HepG2 (cell line): ENCODE results near the gene ZNF865. TPM values are rescaled to one million over a fixed set of nuclear protein-coding genes. Genes with fewer than 3 reads are reported as not detected.

Source experiments
- ATF2 ChIP-seq: sonication (generic); formaldehyde crosslinking; IDR thresholded peaks from 2 replicates; pipeline ENCODE4 v1.4.0; 2020; ENCODE audit warnings: missing genetic modification reagents
- MAZ ChIP-seq, 2 experiments: sonication (generic) in 1 of 2; formaldehyde crosslinking in 1 of 2; IDR thresholded peaks; 2 replicates each; pipeline versions ENCODE4 v1.5.0 to v1.6.1; 2012 to 2020; ENCODE audit warnings: low read depth in 2 of 2, mild to moderate bottlenecking in 2 of 2, borderline replicate concordance in 1 of 2, improper control_type of control experiment in 1 of 2, low read length in 1 of 2, missing genetic modification reagents in 1 of 2, moderate library complexity in 1 of 2
- PHF20 ChIP-seq: sonication (generic); formaldehyde crosslinking; IDR thresholded peaks from 2 replicates; pipeline ENCODE4 v1.5.0; 2020; ENCODE audit warnings: mild to moderate bottlenecking, missing genetic modification reagents
- PPARG ChIP-seq: conservative IDR thresholded peaks from 2 replicates; pipeline ENCODE4 v1.6.1; 2016; ENCODE audit warnings: missing biosample characterization, missing genetic modification reagents
- RFXAP ChIP-seq: sonication (generic); formaldehyde crosslinking; IDR thresholded peaks from 2 replicates; pipeline ENCODE4 v1.4.0; 2020; ENCODE audit warnings: missing genetic modification reagents, borderline replicate concordance
- SMAD1 ChIP-seq: sonication (generic); formaldehyde crosslinking; IDR thresholded peaks from 2 replicates; pipeline ENCODE4 v1.4.0; 2020; ENCODE audit warnings: missing genetic modification reagents, low read depth, mild to moderate bottlenecking, borderline replicate concordance
- TOPORS ChIP-seq: sonication (generic); formaldehyde crosslinking; IDR thresholded peaks from 2 replicates; pipeline ENCODE4 v1.8.0; 2023; ENCODE audit warnings: mild to moderate bottlenecking, missing genetic modification reagents
- ZBTB40 ChIP-seq, 2 experiments: fragments of 450-650 bp in 1 of 2; sonication (generic) in 1 of 2; formaldehyde crosslinking in 1 of 2; IDR thresholded peaks; 2 replicates each; pipeline versions ENCODE4 v1.6.1 to v1.8.0; 2016 to 2022; ENCODE audit warnings: antibody characterized with exemption in 1 of 2, mild to moderate bottlenecking in 1 of 2, missing genetic modification reagents in 1 of 2
- ZBTB8A ChIP-seq: sonication (generic); formaldehyde crosslinking; IDR thresholded peaks from 2 replicates; pipeline ENCODE4 v1.4.0; 2020; ENCODE audit warnings: mild to moderate bottlenecking, low read depth, missing genetic modification reagents, borderline replicate concordance
- ZNF138 ChIP-seq: sonication (generic); formaldehyde crosslinking; IDR thresholded peaks from 2 replicates; pipeline ENCODE4 v1.5.0; 2020; ENCODE audit warnings: mild to moderate bottlenecking, low read depth, missing genetic modification reagents
- ZNF3 ChIP-seq: IDR thresholded peaks from 2 replicates; pipeline ENCODE4 v1.7.0; 2017; ENCODE audit warnings: inconsistent platforms
- ZNF646 ChIP-seq: sonication (generic); formaldehyde crosslinking; IDR thresholded peaks from 2 replicates; pipeline ENCODE4 v1.9.0; 2021; ENCODE audit warnings: mild to moderate bottlenecking, missing genetic modification reagents
- polyA plus RNA-seq, 8 experiments: library from polyadenylated mRNA; depleted of rRNA in 3 of 8; stranded (reverse) in 7 of 8; unstranded in 1 of 8; fragments of >200 nt; fragmentation: Illumina TruSeq in 4 of 8; extraction: Trizol in 4 of 8; gene quantifications; 2 replicates each; pipeline versions ENCODE4 v1.2.1 to v1.2.3, GENCODE V29; 2011 to 2016; ENCODE audit warnings: low read depth in 4 of 8, missing spikeins in 1 of 8, mixed read lengths in 1 of 8; ENCODE audit not compliant: insufficient read depth in 1 of 8
- total RNA-seq, 5 experiments: library from RNA; depleted of rRNA; stranded (reverse); fragments of >200 nt; fragmentation: Illumina TruSeq; extraction: Trizol; gene quantifications; 2 replicates each; pipeline ENCODE4 v1.2.3, GENCODE V29; 2016; ENCODE audit warnings: low read depth in 1 of 5

Gene ZNF865
- total and polyA plus RNA-seq, 2 of the 13 experiments (the other 11 are each of a cell fraction or from before 2014, with no cell fraction given) = 0.93 to 1.0 TPM

GRCh38 chr19:55638864-55639359 lies 33.5 kb downstream of the ZNF865 start (continued):
- TF ChIP-seq ZNF646 (no peak), ZBTB40 (IDR thresholded peaks at IDR 0.05) (no peak), ZBTB40 (CRISPR knock-in tag; IDR thresholded peaks at IDR 0.05) (no peak), PPARG (CRISPR knock-in tag) (no peak), ZBTB8A (no peak), ATF2 (CRISPR knock-in tag) (no peak), PHF20 (CRISPR knock-in tag) (no peak), MAZ (IDR thresholded peaks at IDR 0.05; ENCODE audit: borderline replicate concordance, low read depth, low read length) (no peak), MAZ (CRISPR knock-in tag; IDR thresholded peaks at IDR 0.05; ENCODE audit: low read depth) (no peak), ZNF3 (no peak), ZNF138 (no peak), TOPORS (CRISPR knock-in tag) (no peak), RFXAP (CRISPR knock-in tag) (no peak), SMAD1 (CRISPR knock-in tag) (no peak)
